Neural progenitor cell (in vitro differentiated cells): ENCODE measurements around the gene PDLIM4. TPM values are rescaled to one million over a fixed set of nuclear protein-coding genes. Genes with fewer than 3 reads are reported as not detected.
A peak's percentile ranks its signal among the peaks of the same experiment; 100 is the strongest.

Source experiments
- DNase-seq: peaks from one replicate; pipeline ENCODE4 v3.0.0-alpha.2; 2016; ENCODE audit warnings: low spot score
- H2AFZ ChIP-seq: fragments of 200-600 bp; sonication (generic); replicated peaks from 2 replicates; pipeline ENCODE4 v1.6.1; 2016; ENCODE audit warnings: antibody characterized with exemption
- H3F3A ChIP-seq: fragments of 200-600 bp; sonication (generic); 2 replicates; pipeline ENCODE4 v1.6.1; 2016; ENCODE audit warnings: antibody characterized with exemption, low read depth
- H3K27ac ChIP-seq: fragments of 200-600 bp; sonication (generic); 2 replicates; pipeline ENCODE4 v1.5.1; 2016; ENCODE audit warnings: mild to moderate bottlenecking
- H3K27me3 ChIP-seq: fragments of 200-600 bp; sonication (generic); 2 replicates; pipeline ENCODE4 v1.6.1; 2016; ENCODE audit warnings: mild to moderate bottlenecking, moderate library complexity
- H3K36me3 ChIP-seq: fragments of 200-600 bp; sonication (generic); 2 replicates; pipeline ENCODE4 v1.5.1; 2016
- H3K4me1 ChIP-seq: fragments of 200-600 bp; sonication (generic); 2 replicates; pipeline ENCODE4 v1.6.1; 2016; ENCODE audit warnings: mixed run types
- H3K4me2 ChIP-seq: fragments of 200-600 bp; sonication (generic); 2 replicates; pipeline ENCODE4 v1.6.1; 2016
- H3K4me3 ChIP-seq: fragments of 200-600 bp; sonication (generic); 2 replicates; pipeline ENCODE4 v1.5.1; 2016
- H3K79me2 ChIP-seq: fragments of 200-600 bp; sonication (generic); 2 replicates; pipeline ENCODE4 v1.6.1; 2016; ENCODE audit warnings: low read depth
- H3K9ac ChIP-seq: fragments of 200-600 bp; sonication (generic); 2 replicates; pipeline ENCODE4 v1.6.1; 2016
- H3K9me3 ChIP-seq: fragments of 200-600 bp; sonication (generic); 2 replicates; pipeline ENCODE4 v1.5.1; 2016; ENCODE audit warnings: low read depth
- H4K20me1 ChIP-seq: fragments of 200-600 bp; sonication (generic); 2 replicates; pipeline ENCODE4 v1.6.1; 2016; ENCODE audit warnings: low read depth
- H3K27ac Mint-ChIP-seq: 3 replicates; pipeline ENCODE4 v1.8.0; 2021; ENCODE audit warnings: mixed read lengths
- H3K27me3 Mint-ChIP-seq: 2 replicates; pipeline ENCODE4 v1.8.0; 2022; ENCODE audit warnings: low read depth, mild to moderate bottlenecking, inconsistent platforms, moderate library complexity, mixed read lengths; ENCODE audit not compliant: insufficient read depth
- H3K36me3 Mint-ChIP-seq: 3 replicates; pipeline ENCODE4 v1.8.0; 2021; ENCODE audit warnings: mixed read lengths
- H3K4me1 Mint-ChIP-seq: 3 replicates; pipeline ENCODE4 v1.8.0; 2021; ENCODE audit warnings: mixed read lengths
- H3K4me3 Mint-ChIP-seq: 3 replicates; pipeline ENCODE4 v1.8.0; 2021; ENCODE audit warnings: mild to moderate bottlenecking, moderate library complexity, mixed read lengths
- H3K9me3 Mint-ChIP-seq: 3 replicates; pipeline ENCODE4 v1.8.0; 2020; ENCODE audit warnings: mixed read lengths
- EZH2 ChIP-seq: fragments of 200-600 bp; sonication (generic); IDR thresholded peaks from 2 replicates; pipeline ENCODE4 v1.6.1; 2017; ENCODE audit warnings: antibody characterized with exemption, mild to moderate bottlenecking, moderate library complexity
- EZH2phosphoT487 ChIP-seq: fragments of 200-600 bp; sonication (generic); IDR thresholded peaks from 2 replicates; pipeline ENCODE4 v1.6.1; 2017; ENCODE audit warnings: antibody characterized with exemption
- total RNA-seq: library from RNA; depleted of rRNA; stranded (reverse); fragments of >200 nt; gene quantifications from 2 replicates; pipeline ENCODE4 v1.2.3, GENCODE V29; 2015; ENCODE audit warnings: low replicate concordance
- TF ChIP-seq, protein P1 (sequence below): fragments of 200-600 bp; sonication (generic); IDR thresholded peaks from 2 replicates; pipeline ENCODE4 v1.5.1; 2017; ENCODE audit warnings: antibody characterized with exemption, mild to moderate bottlenecking

The PDLIM4 gene
- total RNA-seq, 1 donor from 2014 or later, result 8.3 TPM

- Histone ChIP-seq H3K4me2 (no peak overlapping the region), H3F3A (no peaks in the 10 kb centered on the region), H3K9me3 (no peaks in the 10 kb centered on the region), H3K36me3 (no peaks in the 10 kb centered on the region), H3K27ac (no peak overlapping the region), H3K79me2 (no peaks in the 10 kb centered on the region), H2AFZ (no peak overlapping the region), H4K20me1 (no peaks in the 10 kb centered on the region), H3K4me3 (no peak overlapping the region), H3K9ac (no peak overlapping the region), H3K4me1 (peaks cover 15% of the 10 kb centered on the region), H3K27me3 (no peaks in the 10 kb centered on the region)
- H3K27me3 Mint-ChIP-seq, result peaks cover 5% of the 10 kb centered on the region
- H3K27ac Mint-ChIP-seq, result no peak overlapping the region
- H3K4me1 Mint-ChIP-seq, result peaks cover 41% of the 10 kb centered on the region
- H3K4me3 Mint-ChIP-seq, result no peak overlapping the region
- TF ChIP-seq EZH2, result no peak
- no peak for TF ChIP-seq EZH2phosphoT487
- TF ChIP-seq, protein P1, sequence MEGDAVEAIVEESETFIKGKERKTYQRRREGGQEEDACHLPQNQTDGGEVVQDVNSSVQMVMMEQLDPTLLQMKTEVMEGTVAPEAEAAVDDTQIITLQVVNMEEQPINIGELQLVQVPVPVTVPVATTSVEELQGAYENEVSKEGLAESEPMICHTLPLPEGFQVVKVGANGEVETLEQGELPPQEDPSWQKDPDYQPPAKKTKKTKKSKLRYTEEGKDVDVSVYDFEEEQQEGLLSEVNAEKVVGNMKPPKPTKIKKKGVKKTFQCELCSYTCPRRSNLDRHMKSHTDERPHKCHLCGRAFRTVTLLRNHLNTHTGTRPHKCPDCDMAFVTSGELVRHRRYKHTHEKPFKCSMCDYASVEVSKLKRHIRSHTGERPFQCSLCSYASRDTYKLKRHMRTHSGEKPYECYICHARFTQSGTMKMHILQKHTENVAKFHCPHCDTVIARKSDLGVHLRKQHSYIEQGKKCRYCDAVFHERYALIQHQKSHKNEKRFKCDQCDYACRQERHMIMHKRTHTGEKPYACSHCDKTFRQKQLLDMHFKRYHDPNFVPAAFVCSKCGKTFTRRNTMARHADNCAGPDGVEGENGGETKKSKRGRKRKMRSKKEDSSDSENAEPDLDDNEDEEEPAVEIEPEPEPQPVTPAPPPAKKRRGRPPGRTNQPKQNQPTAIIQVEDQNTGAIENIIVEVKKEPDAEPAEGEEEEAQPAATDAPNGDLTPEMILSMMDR, result no peak
- peaks cover 8% of the 10 kb centered on the region for H3K36me3 Mint-ChIP-seq
- no peak for DNase-seq
- peaks cover 6% of the 10 kb centered on the region for H3K9me3 Mint-ChIP-seq
These were observed 16.1 kb downstream of the PDLIM4 start for GRCh38 chr5:132273631-132274030.

GRCh38 chr5:132274050-132274792 is 16.7 kb downstream of the PDLIM4 start:
- peaks cover 5% of the 10 kb centered on the region for H3K27me3 Mint-ChIP-seq
- Histone ChIP-seq H3K4me2 (no peak overlapping the region), H3K9me3 (no peaks in the 10 kb centered on the region), H3F3A (no peaks in the 10 kb centered on the region), H3K4me3 (no peak overlapping the region), H3K4me1 (peaks cover 10% of the 10 kb centered on the region), H2AFZ (no peak overlapping the region), H3K36me3 (no peaks in the 10 kb centered on the region), H4K20me1 (no peaks in the 10 kb centered on the region), H3K9ac (no peak overlapping the region), H3K27ac (no peak overlapping the region), H3K79me2 (no peaks in the 10 kb centered on the region), H3K27me3 (no peaks in the 10 kb centered on the region)
- TF ChIP-seq EZH2 (no peak), EZH2phosphoT487 (no peak)
- TF ChIP-seq, protein P1, result no peak
- H3K4me3 Mint-ChIP-seq, result no peak overlapping the region
- peaks cover 41% of the 10 kb centered on the region for H3K4me1 Mint-ChIP-seq
- DNase-seq, result no peak
- peaks cover 6% of the 10 kb centered on the region for H3K9me3 Mint-ChIP-seq
- H3K36me3 Mint-ChIP-seq, result peaks cover 8% of the 10 kb centered on the region
- H3K27ac Mint-ChIP-seq, result no peak overlapping the region

GRCh38 chr5:132275367-132276220 is 18.1 kb downstream of the PDLIM4 start:
- Histone ChIP-seq H3K4me1 (peaks cover 8% of the 10 kb centered on the region), H3F3A (no peaks in the 10 kb centered on the region), H3K27ac (no peak overlapping the region), H2AFZ (no peak overlapping the region), H3K79me2 (no peaks in the 10 kb centered on the region), H4K20me1 (no peaks in the 10 kb centered on the region), H3K4me2 (no peak overlapping the region), H3K36me3 (no peaks in the 10 kb centered on the region), H3K27me3 (no peaks in the 10 kb centered on the region), H3K4me3 (no peak overlapping the region), H3K9me3 (no peaks in the 10 kb centered on the region), H3K9ac (no peak overlapping the region)
- peak overlapping the region; percentile 8 for H3K27ac Mint-ChIP-seq
- peaks cover 6% of the 10 kb centered on the region for H3K9me3 Mint-ChIP-seq
- H3K4me3 Mint-ChIP-seq, result no peak overlapping the region
- H3K27me3 Mint-ChIP-seq, result peaks cover 9% of the 10 kb centered on the region
- DNase-seq, result no peak
- TF ChIP-seq, protein P1, result no peak
- H3K36me3 Mint-ChIP-seq, result peaks cover 8% of the 10 kb centered on the region
- H3K4me1 Mint-ChIP-seq, result peaks cover 34% of the 10 kb centered on the region
